GM19238 (cell line): ENCODE results near the gene ADAM17.
"Not testable (repeated sequence)": the region's sequence is repeated elsewhere in the genome, so short reads cannot be mapped to it uniquely, and the experiment has no call there.

ENCODE experiments used
- DNase-seq: peaks from one replicate; pipeline ENCODE4 v3.0.0; 2011; ENCODE audit warnings: low spot score; ENCODE audit not compliant: insufficient read length

Gene ADAM17

DNA sequence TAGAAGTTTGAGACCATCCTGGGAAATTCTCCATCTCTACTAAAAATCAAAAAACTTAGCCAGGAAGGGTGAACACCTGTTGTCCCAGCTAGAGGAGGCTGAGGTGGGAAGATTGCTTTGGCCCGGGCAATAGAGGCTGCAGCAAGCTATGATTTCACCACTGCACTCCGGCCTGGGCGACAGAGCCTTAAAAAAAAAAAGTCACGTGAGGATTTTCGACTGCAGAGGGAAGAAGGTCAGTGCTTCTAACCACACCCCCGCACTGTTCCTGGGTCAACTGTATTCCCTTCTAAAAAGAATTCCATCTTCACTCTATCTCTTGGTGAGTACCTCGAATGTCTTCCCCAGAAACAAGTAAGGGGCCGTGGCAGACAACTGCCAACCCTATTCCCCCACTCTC, 31.3 kb downstream of the ADAM17 start:
- no peak for DNase-seq

DNA sequence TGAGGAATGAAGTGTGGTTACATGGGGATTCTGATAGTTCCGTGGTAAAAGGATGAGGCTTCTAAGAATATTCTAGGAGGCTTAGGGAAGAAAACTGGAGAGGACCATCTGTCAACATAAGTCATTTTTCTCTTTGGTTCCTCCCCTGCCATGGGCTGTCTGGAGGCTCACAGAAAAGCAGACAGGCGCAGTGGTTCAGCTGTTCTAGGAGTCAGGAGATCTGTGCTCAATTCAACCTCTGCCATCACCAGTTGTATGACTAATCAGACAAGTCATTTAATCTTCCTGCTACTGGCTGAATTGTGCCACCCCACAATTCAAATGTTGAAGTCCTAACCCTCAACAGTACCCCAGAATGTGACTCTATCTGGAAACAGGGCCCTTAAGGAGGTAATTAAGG, 36.4 kb downstream of the ADAM17 start:
- DNase-seq, result no peak

DNA sequence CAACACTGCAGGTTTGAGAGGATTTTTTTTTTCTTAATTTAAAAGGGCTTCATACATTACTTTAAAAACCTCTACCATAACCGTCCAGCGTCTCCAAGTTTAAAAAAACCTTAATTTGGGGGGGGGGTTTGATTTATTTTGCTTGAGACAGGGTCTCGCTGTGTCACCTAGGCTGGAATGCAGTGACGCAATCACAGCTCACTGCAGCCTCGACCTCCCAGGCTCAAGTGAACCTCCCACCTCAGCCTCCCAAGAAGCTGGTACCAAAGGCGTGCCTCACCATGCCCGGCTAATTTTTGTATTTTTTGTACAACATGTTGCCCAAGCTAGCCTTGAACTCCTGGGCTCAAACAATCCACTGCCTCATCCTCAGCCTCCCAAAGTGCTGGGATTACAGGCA, 36.9 kb downstream of the ADAM17 start:
- no peak for DNase-seq

DNA sequence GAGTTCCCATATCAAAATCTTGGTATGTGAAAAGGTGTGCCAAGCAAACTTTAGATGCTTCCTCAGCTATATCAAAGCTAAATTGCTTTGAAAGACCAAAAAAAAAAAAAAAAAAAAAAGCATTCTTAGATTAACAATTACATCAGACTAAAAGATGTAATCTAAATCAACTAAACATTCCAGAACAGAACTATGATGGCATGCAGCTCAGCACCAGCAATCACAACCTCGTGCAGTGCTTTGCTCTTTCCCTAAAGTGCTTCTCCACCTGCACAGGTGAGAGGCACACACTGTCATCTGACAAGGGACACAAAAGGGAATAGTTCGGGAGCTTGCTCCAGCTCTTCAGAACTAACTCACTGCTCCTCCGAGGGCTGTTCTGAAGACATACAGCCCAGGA, 37.5 kb downstream of the ADAM17 start:
- no peak for DNase-seq

DNA sequence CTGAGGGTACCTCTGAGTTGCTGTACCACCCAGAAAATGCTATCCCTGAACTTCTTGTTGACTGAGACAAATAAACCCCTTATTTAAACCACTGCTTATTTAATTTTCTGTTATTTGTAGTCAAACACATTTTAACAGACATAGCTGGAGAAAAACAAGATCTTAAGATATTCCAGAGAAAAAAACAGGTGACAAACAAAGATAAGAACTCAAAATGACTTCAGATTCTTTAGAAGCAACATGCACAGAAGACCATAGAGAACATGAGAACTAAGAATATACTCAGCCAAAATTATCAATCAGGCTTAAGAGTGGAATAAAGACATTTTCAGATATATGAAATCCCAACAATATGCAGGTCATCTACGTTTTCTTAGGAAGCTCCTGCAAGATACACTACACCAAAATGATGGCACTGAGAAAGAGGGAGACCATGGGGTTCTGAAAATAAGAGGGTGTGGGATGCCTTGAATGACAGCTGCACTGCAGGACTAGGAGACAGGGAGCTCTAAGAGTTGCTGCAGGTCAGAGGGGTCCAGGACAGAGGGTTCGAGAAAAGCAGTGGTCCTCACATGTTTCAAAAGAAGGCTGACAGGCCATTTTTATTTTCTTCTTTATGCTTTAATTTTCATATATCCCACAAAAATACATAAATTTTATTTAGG, 38.4 kb downstream of the ADAM17 start:
- DNase-seq, result no peak

DNA sequence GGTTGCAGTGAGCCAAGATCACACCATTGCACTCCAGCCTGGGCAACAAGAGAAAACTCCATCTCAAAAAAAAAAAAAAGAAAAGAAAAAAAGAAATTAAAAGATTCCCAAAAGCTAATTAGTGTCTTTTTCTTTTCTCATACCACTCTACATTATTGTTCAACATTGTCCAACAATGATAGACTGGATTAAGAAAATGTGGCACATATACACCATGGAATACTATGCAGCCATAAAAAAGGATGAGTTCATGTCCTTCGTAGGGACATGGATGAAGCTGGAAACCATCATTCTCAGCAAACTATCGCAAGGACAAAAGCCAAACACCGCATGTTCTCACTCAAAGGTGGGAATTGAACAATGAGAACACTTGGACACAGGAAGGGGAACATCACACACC, 41.7 kb downstream of the ADAM17 start:
- not testable (repeated sequence) for DNase-seq

DNA sequence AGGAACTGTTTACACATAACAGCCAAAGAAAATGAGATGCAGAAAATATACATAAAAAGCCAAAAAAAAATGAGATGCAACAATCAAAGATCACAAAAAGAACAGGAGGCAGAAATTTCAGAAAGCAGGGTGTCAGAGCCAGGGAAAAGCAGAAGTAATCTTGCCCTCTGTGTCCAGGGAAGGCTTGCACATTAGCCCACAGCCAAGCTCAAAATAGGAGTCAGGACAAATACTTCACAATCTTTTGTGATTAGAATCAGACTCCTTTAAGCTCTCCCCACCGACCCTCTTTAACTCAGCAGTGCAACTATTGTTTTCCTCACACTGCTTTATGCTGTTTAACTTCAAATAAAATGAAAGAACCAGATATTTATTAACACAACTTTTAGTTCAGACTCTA, 46.7 kb downstream of the ADAM17 start:
- no peak for DNase-seq

DNA sequence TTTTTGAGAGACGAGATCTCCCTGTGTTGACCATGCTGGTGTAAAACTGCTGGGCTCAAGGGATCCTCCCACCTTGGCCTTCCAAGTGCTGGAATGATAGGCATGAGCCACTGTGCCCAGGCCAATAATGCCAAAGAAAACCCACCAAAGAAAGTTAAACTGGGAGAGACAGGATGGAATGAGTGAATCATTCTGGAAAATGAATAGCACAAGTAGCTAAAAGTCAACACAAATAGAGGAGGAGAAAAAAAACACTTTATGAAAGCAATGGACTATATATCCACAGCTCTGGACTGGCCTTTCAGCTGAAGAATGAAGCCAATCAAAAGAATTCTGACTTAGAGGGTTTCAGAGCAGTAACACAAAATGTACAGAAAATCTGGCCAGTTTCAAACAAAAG, 57.4 kb downstream of the ADAM17 start:
- DNase-seq, result no peak

DNA sequence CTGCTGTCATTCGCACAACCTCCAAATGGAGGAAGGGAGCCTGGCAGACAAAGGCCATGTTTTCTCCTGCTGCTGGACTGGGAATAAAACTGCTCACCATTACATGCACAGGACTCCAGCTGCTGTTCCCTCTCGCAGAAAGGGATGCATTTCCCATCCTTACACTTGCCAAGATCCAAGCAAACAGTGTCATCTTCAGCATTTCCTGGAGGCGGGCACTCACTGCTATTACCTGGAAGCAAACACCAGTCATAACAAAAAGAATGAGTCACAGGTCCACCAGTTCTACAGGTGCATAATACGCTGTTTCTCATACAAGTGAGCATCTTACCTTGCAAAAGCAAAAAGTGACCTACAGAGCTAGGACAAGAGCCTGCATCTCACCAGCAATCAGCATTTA, 58.6 kb downstream of the ADAM17 start:
- DNase-seq, result no peak

DNA sequence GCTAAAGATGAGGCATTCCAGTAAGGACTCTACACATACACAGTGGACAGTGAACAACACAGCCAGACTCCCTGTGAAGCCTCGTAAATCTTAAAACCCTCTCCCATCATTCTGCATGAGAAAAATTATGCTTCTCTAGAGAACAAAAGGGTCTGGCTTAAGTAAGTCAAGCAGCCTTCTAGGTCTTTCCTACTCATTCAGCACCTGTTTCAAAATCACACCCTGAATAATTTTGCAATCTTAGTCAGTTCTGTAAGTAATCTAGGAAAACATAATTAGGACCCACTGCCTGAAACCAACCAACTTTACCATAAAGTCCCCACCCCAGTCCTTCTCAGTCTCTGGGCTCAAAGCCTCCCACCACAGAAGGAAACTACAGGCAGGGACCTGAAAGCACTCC, 61.5 kb downstream of the ADAM17 start:
- no peak for DNase-seq

DNA sequence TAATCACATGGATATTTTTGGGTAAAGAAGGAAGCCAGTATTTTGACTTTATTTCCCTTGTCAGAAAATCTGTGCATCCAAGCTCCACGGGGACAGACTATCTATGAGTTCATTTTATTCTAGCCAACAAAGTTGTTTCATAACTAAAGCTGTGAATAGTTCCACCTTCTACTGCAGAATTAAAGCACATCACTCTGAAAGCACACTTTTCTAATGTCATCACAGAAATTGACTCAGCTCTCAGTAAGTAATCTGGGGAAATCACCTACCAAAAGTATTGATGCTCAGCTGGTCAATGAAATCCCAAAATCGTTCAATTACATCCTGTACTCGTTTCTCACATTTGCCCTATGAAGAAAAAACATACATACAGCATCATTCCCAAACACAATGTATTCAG, 62.2 kb downstream of the ADAM17 start:
- no peak for DNase-seq

DNA sequence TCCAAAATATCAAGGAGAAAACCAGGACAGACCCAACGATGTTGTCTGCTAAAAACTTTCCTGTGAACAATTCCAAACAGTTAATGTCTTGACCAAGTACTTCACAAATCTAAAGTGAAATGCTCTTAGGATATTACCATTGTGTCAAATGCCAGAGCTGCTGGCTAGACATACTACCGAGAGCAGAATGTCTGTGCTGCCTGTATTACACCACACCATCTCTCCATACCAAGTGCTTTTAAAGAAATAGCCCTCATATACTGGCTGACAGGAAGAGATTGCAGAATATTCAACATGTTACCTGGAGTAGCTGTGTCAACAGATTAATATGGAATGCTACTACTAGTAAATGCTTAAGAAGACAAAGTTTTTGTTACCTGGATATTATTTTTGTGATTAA, 62.7 kb downstream of the ADAM17 start:
- DNase-seq, result no peak

DNA sequence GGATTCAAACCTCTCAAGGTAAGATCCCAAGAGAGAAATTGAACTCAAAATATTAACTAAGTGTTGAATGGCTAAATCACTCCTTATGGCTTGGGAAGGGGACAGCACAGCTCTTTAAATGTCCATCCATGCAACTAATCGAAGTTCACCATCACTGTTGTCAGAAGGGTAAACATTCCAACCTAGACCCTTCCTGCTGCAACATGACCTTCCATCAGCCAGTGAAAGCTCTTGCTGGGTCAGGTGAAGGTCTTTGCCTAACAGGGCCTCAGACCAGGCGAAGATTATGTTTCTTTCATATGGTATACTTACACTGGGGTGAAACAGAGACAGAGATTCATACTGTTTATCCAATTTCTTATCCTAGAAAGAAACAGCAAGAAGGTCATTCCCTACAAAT, 64.8 kb downstream of the ADAM17 start:
- no peak for DNase-seq

DNA sequence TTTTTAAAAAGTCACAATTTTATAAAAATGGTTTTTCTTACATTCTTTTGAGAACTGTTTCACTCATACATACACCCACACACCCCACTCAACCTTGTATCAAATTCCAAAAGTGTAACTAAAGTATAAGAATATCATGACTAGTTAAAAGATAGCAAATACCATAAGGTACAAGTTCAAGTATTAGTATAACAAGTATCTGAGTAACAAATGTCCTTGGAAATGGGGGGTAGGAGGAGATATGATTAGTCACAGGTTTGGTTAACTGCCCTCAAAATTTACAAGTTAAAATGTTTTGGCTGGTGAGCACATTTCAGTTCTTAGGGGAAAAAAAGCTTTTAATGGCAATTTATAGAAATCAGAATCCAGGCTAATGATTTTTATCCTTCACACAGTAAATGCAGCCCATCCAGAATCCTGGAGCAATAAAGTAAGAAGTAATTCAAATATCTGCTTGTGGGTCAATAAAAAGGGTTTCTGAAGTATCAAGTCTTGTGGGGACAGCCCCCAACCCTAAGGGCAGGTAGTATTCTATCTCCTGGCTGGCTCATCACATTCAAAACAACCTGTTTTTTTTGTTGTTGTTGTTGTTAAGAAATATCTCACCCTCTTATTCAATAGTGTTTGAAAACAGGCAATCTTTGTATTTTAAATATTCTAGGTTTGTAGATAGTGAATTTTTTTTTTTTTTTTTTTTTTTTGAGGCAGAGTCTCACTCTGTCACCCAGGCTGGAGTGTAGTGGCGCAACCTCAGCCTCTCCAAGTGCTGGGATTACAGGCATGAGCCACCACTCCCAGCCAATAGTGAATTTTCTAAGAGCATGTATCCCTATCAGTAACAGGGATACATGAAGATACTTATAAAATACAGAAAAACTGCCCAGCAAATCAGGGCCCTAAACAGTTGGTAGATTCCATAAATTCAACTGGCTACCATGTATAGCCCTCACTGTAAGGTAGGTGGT, 66.8 kb downstream of the ADAM17 start:
- no peak for DNase-seq

DNA sequence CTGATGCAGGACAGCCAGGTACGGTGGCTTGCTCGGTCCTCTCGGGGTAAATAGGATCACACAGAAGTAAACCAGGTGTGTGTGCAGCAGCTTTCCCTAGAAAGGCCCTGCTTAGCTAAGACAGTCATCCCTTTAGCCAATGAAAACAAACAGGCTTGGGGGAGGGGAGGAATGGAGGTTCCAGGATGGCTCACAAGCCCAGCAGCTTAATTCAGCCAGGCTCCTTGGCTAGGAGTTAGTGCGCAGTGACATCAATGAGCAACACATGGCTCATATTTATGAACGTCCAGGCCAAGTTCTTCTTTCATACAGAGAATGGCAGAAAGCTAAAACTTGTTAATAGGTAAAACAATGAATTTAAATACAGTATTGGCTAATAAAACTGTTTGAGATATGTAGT, 71.1 kb downstream of the ADAM17 start:
- no peak for DNase-seq

DNA sequence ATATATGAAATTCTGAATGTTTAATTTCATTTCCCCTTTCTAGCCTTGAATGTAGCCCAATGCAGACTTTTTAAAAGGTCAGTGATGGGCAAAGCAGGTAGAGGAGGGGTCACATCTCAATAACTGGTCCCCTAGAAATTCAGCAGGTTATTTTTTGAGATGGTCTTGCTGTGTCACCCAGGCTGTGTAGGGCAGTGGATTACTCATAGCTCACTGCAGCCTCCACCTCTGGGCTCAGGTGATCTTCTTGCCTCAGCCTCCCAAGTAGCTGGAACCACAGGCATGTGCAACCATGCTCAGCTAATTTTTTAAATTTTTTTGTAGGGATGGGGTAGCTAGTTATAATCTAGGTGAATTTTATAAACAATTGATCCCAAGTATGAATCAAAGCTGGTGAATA, 72.5 kb downstream of the ADAM17 start:
- DNase-seq, result no peak

DNA sequence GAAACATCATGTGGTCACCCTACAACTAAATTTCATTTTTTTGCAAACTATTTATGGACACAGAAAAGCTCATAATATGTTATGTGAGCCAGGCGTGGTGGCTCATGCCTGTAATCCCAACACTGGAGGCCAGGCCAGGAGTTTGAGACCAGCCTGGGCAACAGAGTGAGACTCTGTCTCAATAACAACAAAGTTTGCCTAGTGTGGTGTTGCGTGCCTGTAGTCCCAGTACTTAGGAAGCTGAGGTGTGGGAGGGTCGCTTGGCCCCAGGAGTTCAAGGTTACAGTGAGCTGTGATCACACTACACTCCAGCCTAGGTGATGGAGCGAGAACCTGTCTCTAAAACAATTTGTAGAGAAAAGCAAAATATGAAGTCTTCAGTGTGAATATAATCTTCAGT, 75.5 kb downstream of the ADAM17 start:
- no peak for DNase-seq

DNA sequence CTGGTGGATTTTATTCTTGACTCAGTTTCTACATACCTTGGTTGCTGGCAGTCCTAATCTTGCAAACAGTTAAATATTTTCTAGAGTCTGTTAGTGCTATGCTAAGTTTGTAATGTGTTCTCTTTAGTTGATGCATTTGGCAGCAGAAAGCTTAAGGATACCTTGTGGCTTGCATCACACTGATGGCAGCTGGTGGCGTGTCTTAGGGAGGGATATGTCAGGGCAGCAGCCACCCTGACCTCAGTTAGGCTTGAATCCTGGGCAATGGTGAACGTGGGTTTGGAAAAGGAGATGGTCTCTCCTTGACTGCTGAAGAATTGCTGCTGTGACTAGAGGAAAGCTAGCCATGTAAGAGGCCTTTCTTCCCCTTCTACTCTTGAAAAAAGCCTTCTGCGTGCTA, 77.1 kb downstream of the ADAM17 start:
- DNase-seq, result no peak

DNA sequence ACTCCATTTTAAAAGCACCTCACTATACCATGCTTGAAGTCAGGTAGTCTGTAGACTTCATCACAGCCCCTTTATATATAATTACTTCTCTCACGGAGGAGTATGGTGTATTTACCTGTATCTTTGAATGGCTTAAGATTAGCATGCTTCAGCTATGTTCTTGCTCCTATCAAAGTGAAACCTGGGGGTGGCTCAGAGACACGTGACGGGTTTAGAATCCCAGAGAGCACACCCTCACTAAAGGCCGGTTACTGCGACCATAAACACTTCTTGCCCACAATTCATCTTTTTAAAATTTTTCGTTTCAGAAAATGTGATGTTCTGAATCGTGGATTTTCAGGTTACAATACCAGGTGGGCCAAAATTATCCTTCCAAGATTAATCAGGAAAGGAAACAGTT, 77.7 kb downstream of the ADAM17 start:
- DNase-seq, result no peak

DNA sequence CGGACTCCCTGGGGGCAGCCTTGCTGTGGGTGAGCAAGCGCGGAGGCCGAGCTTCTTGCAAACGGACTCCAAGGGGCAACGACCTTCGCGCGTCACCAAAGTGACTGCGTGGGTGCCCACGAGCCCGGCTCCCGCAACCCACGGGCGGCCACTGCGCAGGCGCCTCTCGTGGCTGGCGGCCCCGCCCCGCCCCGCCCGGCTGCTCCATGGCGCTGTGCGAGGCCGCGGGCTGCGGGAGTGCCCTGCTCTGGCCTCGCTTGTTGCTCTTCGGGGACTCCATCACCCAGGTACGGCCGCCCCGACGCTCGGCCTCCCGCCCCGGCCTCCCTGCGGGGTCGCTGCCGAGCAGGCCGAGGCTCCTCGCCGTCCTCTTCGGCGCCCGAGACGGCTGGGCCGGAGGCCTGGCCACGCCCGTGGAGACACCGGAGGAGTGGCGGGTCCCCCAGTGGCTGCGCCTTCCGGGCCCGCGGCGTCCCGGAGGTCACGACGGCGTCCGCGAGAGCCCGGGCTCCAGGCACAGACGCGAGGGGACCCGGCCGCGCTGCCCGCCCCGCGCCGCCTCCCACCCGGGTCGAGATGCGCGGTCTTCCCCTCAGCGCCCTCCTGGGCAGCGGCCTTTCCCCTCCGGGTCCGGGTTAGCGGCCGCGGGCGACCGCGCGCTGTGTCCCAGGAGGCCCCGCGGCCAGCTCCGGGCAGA, 81.1 kb downstream of the ADAM17 start, which contains the start of gene IAH1:
Gene IAH1, plus strand, starts transcription at position 191 of the 697 bp plus-strand sequence. Its CDS starts 16 bp downstream, at position 207.
- peak; percentile 76 for DNase-seq

DNA sequence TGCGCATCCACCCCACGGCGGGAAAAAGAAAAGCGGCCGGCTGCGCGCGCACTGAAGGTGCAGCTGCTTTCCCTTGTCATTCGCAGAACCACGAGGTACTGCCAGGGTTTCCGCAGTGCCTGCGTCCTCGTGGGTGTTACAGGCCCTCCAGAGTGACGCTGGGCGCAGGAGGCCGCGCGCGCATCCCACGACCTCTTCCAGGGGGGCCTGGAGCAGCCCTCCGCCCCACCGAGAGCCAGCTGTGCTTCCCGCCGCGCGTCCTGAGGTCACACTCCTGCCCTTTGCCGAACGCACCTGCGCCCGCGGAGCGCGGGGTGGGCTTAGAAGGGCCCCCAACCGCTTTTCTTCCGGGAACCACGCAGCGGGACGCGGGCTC, 81.7 kb downstream of the ADAM17 start:
- DNase-seq, result peak; percentile 44

DNA sequence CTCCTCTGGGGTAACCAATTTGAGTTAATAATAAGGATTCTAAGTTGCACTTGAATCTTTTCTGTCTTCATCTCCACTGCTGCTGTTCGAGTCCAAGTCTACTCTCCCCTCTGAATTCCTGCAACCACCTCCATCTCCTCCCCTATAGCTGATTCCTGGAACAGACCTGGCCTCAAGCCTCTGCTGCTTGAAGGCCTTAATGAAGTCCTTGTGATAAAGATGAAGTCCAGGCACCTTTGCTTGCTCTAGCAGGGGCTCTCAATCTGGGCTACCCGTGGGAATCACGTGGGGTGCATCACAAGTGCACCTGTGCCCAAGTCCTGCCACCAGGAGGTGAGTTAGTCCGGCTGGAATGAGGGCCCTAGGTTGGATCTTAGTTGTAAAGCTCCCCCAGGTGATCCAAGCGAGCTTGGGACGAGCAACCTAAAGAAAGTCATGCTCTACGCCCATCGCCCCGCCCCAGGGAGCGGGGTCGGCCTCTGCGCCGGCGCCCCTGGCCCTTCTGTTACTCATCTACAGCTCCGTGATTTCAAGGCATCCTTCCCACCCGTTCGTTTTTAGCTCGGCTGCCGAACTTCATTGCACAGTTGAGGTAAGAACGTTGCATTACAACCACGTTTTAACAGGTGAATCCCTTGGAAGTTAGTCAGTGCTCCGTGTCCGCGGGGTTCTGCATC, 82.2 kb downstream of the ADAM17 start:
- peak; percentile 14 for DNase-seq
